Vagina (tissue), 2 donors: Measurements from ENCODE around the gene FBH1. TPM values are rescaled to one million over a fixed set of nuclear protein-coding genes. Genes with fewer than 3 reads are reported as not detected.

Source experiments
- DNase-seq, 2 donors: peaks; one replicate each; pipeline ENCODE4 v3.0.0-alpha.2; 2017; ENCODE audit errors: extremely low spot score in 2 of 2
- H3K27ac ChIP-seq: fragments of 200-600 bp; sonication (generic); one replicate; pipeline ENCODE4 v1.5.1; 2019
- H3K27me3 ChIP-seq: fragments of 200-600 bp; sonication (generic); one replicate; pipeline ENCODE4 v1.5.1; 2019
- H3K36me3 ChIP-seq, 2 donors: fragments of 200-600 bp; sonication (generic); one replicate each; pipeline ENCODE4 v1.5.1; 2017 to 2019
- H3K4me1 ChIP-seq: fragments of 200-600 bp; sonication (generic); one replicate; pipeline ENCODE4 v1.5.1; 2019
- H3K4me3 ChIP-seq, 2 donors: fragments of 200-600 bp; sonication (generic); 1 replicate in 1 of 2; 2 replicates in 1 of 2; pipeline ENCODE4 v1.5.1; 2016 to 2019
- H3K9me3 ChIP-seq: fragments of 200-600 bp; sonication (generic); one replicate; pipeline ENCODE4 v1.5.1; 2019
- CTCF ChIP-seq, 3 experiments: fragments of 450-650 bp in 2 of 3; fragments of 200-600 bp in 1 of 3; sonication (generic) in 1 of 3; IDR thresholded peaks; one replicate each; pipeline ENCODE4 v1.5.1; 2017 to 2019; ENCODE audit warnings: antibody characterized with exemption in 3 of 3, mild to moderate bottlenecking in 2 of 3, moderate library complexity in 2 of 3
- POLR2A ChIP-seq, 2 donors: fragments of 450-650 bp; IDR thresholded peaks; one replicate each; pipeline ENCODE4 v1.6.1; 2017; ENCODE audit warnings: antibody characterized with exemption in 2 of 2, mild to moderate bottlenecking in 2 of 2, moderate library complexity in 2 of 2
- POLR2AphosphoS5 ChIP-seq, 2 donors: sonication (generic); formaldehyde crosslinking; IDR thresholded peaks; one replicate each; pipeline ENCODE4 v1.9.0; 2017; ENCODE audit warnings: antibody characterized with exemption in 2 of 2, mild to moderate bottlenecking in 2 of 2, low read depth in 1 of 2; ENCODE audit not compliant: insufficient read depth in 1 of 2
- intact Hi-C: fragments of 100-400 bp; cut with DNase I; formaldehyde crosslinking; loops from one replicate; pipeline ENCODE4 v1.15.1; 2023
- total RNA-seq: library from RNA; depleted of rRNA; stranded (reverse); fragments of >200 nt; gene quantifications from one replicate; pipeline ENCODE4 v1.2.3, GENCODE V29; 2016

The FBH1 gene
- total RNA-seq, 1 donor from 2014 or later: 108 TPM

- Histone ChIP-seq H3K4me3 (no peak overlapping the region), H3K36me3 (peaks cover 0 to 28% of the 10 kb centered on the region in 2 donors), H3K9me3 (no peaks in the 10 kb centered on the region), H3K27ac (no peak overlapping the region), H3K4me1 (peaks cover 10% of the 10 kb centered on the region), H3K27me3 (no peaks in the 10 kb centered on the region)
- intact Hi-C loops: no loop called here
- no peak for DNase-seq
- no peak for TF ChIP-seq POLR2A (IDR thresholded peaks at IDR 0.05)
- TF ChIP-seq POLR2AphosphoS5 (IDR thresholded peaks at IDR 0.05; ENCODE audit: insufficient read depth in 1 of 2, low read depth in 1 of 2): no peak
- TF ChIP-seq CTCF (IDR thresholded peaks at IDR 0.05): no peak
These were observed 7.0 kb downstream of the FBH1 start for GRCh38 chr10:5897053-5897340.

GRCh38 chr10:5897504-5897903 lies 7.5 kb downstream of the FBH1 start:
- Histone ChIP-seq H3K9me3 (no peaks in the 10 kb centered on the region), H3K27me3 (no peaks in the 10 kb centered on the region), H3K4me1 (peaks cover 5% of the 10 kb centered on the region), H3K27ac (no peak overlapping the region), H3K36me3 (peaks cover 0 to 28% of the 10 kb centered on the region in 2 donors), H3K4me3 (no peak overlapping the region)
- no peak for TF ChIP-seq POLR2AphosphoS5 (IDR thresholded peaks at IDR 0.05; ENCODE audit: insufficient read depth in 1 of 2, low read depth in 1 of 2)
- TF ChIP-seq POLR2A (IDR thresholded peaks at IDR 0.05): no peak
- TF ChIP-seq CTCF (IDR thresholded peaks at IDR 0.05): no peak
- DNase-seq: no peak
- intact Hi-C loops: no loop called here

GRCh38 chr10:5898163-5898562 lies 8.1 kb downstream of the FBH1 start:
- Histone ChIP-seq H3K4me1 (no peaks in the 10 kb centered on the region), H3K36me3 (peaks cover 0 to 28% of the 10 kb centered on the region in 2 donors), H3K9me3 (no peaks in the 10 kb centered on the region), H3K27ac (no peak overlapping the region), H3K4me3 (no peak overlapping the region), H3K27me3 (no peaks in the 10 kb centered on the region)
- DNase-seq: no peak
- intact Hi-C loops: no loop called here
- TF ChIP-seq CTCF (IDR thresholded peaks at IDR 0.05) (no peak), POLR2AphosphoS5 (IDR thresholded peaks at IDR 0.05; ENCODE audit: insufficient read depth in 1 of 2, low read depth in 1 of 2) (no peak), POLR2A (IDR thresholded peaks at IDR 0.05) (no peak)

GRCh38 chr10:5900247-5900646 lies 10.2 kb downstream of the FBH1 start:
- Histone ChIP-seq H3K36me3 (peaks cover 0 to 13% of the 10 kb centered on the region in 2 donors), H3K27me3 (no peaks in the 10 kb centered on the region), H3K9me3 (no peaks in the 10 kb centered on the region), H3K27ac (no peak overlapping the region), H3K4me3 (no peak overlapping the region), H3K4me1 (no peaks in the 10 kb centered on the region)
- no peak for DNase-seq
- TF ChIP-seq POLR2A (IDR thresholded peaks at IDR 0.05) (no peak), POLR2AphosphoS5 (IDR thresholded peaks at IDR 0.05; ENCODE audit: insufficient read depth in 1 of 2, low read depth in 1 of 2) (no peak), CTCF (IDR thresholded peaks at IDR 0.05) (no peak)
- intact Hi-C loops: no loop called here

GRCh38 chr10:5902511-5903274 lies 12.7 kb downstream of the FBH1 start:
- no peak overlapping the region for H3K4me3 ChIP-seq
- H3K9me3 ChIP-seq: no peaks in the 10 kb centered on the region
- no peaks in the 10 kb centered on the region for H3K27me3 ChIP-seq
- no peak for DNase-seq
- H3K4me1 ChIP-seq: peaks cover 7% of the 10 kb centered on the region
- intact Hi-C loops: no loop called here
- TF ChIP-seq POLR2AphosphoS5 (IDR thresholded peaks at IDR 0.05; ENCODE audit: insufficient read depth in 1 of 2, low read depth in 1 of 2) (no peak), CTCF (IDR thresholded peaks at IDR 0.05) (no peak), POLR2A (IDR thresholded peaks at IDR 0.05) (no peak)
- peaks cover 0 to 17% of the 10 kb centered on the region in 2 donors for H3K36me3 ChIP-seq
- H3K27ac ChIP-seq: no peak overlapping the region
